Stomach (tissue), 9 donors: Measurements from ENCODE around the gene CDCA5. TPM values are rescaled to one million over a fixed set of nuclear protein-coding genes. Genes with fewer than 3 reads are reported as not detected.

Experiments
- DNase-seq, 2 donors: peaks; one replicate each; pipeline versions ENCODE4 v3.0.0 to v3.0.0-alpha.2; 2013 to 2019
- H3K27ac ChIP-seq, 5 donors: fragments of 200-600 bp in 4 of 5; sonication (generic) in 4 of 5; one replicate each; pipeline ENCODE4 v1.5.1; 2013 to 2019; ENCODE audit warnings: mild to moderate bottlenecking in 1 of 5, moderate library complexity in 1 of 5
- H3K27me3 ChIP-seq, 3 donors: fragments of 200-600 bp; sonication (generic); one replicate each; pipeline ENCODE4 v1.5.1; 2017 to 2019; ENCODE audit warnings: mixed run types in 1 of 3
- H3K36me3 ChIP-seq, 4 donors: fragments of 200-600 bp; sonication (generic); 1 replicate in 3 of 4; 2 replicates in 1 of 4; pipeline ENCODE4 v1.5.1; 2016 to 2019
- H3K4me1 ChIP-seq, 4 donors: fragments of 200-600 bp; sonication (generic); one replicate each; pipeline ENCODE4 v1.5.1; 2016 to 2019
- H3K4me3 ChIP-seq, 4 donors: fragments of 200-600 bp; sonication (generic) in 3 of 4; one replicate each; pipeline ENCODE4 v1.5.1; 2016 to 2019; ENCODE audit warnings: mild to moderate bottlenecking in 1 of 4
- H3K9me3 ChIP-seq, 4 donors: fragments of 200-600 bp; sonication (generic); one replicate each; pipeline ENCODE4 v1.5.1; 2016 to 2019
- CTCF ChIP-seq, 7 experiments: fragments of 450-650 bp in 4 of 7; fragments of 200-600 bp in 3 of 7; sonication (generic) in 3 of 7; IDR thresholded peaks; one replicate each; pipeline ENCODE4 v1.5.1; 2016 to 2019; ENCODE audit warnings: antibody characterized with exemption in 7 of 7, control low read depth in 2 of 7, mild to moderate bottlenecking in 1 of 7
- EP300 ChIP-seq: sonication (generic); formaldehyde crosslinking; IDR thresholded peaks from one replicate; pipeline ENCODE4 v1.6.1; 2017; ENCODE audit warnings: antibody characterized with exemption
- POLR2A ChIP-seq, 4 donors: fragments of 450-650 bp; IDR thresholded peaks; one replicate each; pipeline ENCODE4 v1.6.1; 2016; ENCODE audit warnings: antibody characterized with exemption in 4 of 4, control low read depth in 2 of 4, mild to moderate bottlenecking in 1 of 4, moderate library complexity in 1 of 4
- POLR2AphosphoS5 ChIP-seq, 3 donors: sonication (generic); formaldehyde crosslinking; IDR thresholded peaks; one replicate each; pipeline ENCODE4 v1.6.1; 2016; ENCODE audit warnings: antibody characterized with exemption in 3 of 3
- WGBS, 5 donors: extraction: QIAGEN DNeasy Blood & Tissue Kit in 3 of 5; methylation state at CpG; one replicate each; pipeline versions ENCODE4 v1.1.5 to v1.1.7; 2013 to 2018; 5-methylcytosine and 5-hydroxymethylcytosine counted together
- intact Hi-C: fragments of 100-400 bp; cut with DNase I; formaldehyde crosslinking; loops from one replicate; pipeline ENCODE4 v1.15.1; 2023; ENCODE audit warnings: low total_unique reads
- polyA plus RNA-seq, 3 donors: library from polyadenylated mRNA; stranded (reverse); fragments of 200-250 nt; gene quantifications; one replicate each; pipeline ENCODE4 v1.2.3, GENCODE V29; 2013
- total RNA-seq, 5 donors: library from RNA; depleted of rRNA; stranded (reverse); fragments of >200 nt; gene quantifications; one replicate each; pipeline versions ENCODE4 v1.1.0 to v1.2.3, GENCODE V29; 2014 to 2016
- donor health status: healthy with polysubstance abuse.
- donor health status: Bipolar disorder and iron deficiency.
- donor health status: healthy.

The CDCA5 gene
- total and polyA plus RNA-seq, 8 donors = 1.4 to 9.1 (median 3.1) TPM

DNA sequence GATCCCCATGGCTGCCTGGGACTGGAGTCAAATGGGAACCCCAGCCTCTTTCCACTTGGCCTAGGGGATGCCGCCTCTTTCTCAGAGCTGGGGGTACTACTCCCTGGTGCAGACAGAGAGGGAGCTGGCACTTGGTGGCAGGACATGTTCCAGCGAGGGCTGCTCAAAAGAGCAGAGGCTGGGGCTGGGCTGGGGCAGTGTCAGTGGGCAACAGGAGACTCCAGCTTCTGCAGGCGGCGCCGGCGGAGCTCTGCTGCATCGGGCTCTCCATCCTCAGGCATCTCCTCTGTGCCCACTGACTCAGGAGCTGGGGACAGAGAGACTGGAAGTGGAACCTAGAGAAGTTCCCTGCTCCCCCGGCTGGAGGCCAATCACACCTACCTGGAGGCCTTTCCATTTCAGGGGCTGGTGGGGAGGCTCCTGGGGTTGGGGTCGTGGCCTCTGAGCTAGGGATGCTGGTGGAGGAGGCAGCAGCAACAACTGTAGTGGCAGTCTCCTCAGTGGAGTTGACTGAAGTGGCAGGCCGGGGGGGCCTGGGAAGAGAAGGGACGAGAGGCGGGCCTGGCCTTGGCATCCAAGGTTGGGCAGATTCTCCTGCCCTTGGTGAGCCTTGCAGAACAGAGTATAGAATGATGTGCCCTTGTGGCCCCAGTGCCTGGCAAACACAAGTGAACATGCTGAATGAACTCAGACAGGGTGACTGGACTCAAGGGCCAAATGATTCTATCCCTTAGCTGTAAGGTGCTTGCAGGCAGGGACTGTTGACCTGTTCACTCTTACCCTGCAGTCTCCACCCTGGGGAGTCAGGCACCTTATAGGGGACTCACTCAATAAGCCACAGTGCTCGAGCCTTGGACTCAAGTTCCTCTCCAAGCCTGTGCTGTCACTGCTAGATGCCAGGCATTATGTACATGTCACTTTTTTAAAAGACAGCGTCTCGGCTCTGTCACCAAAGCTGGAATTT is 44.6 kb upstream of the CDCA5 start:
- Histone ChIP-seq H3K36me3 (peaks cover 82 to 92% (median 89%) of the 10 kb centered on the region in 4 donors), H3K4me3 (no peak overlapping the region), H3K27ac (no peak overlapping the region), H3K27me3 (no peaks in the 10 kb centered on the region), H3K4me1 (peaks cover 12 to 44% (median 38%) of the 10 kb centered on the region in 4 donors), H3K9me3 (no peaks in the 10 kb centered on the region)
- WGBS, 5 donors = 78 to 87% (median 83%) methylated on average over 9 to 15 of the region's 15 CpGs
- DNase-seq = no peak
- no peak for TF ChIP-seq EP300
- TF ChIP-seq POLR2A (IDR thresholded peaks at IDR 0.05) = no peak
- no peak for TF ChIP-seq POLR2AphosphoS5 (IDR thresholded peaks at IDR 0.05)
- no peak for TF ChIP-seq CTCF (IDR thresholded peaks at IDR 0.05)
- intact Hi-C loops = loop anchor here (10.0 kb wide), 1 partner anchor 46 kb away; the partner anchor contains the start of gene SPDYC

DNA sequence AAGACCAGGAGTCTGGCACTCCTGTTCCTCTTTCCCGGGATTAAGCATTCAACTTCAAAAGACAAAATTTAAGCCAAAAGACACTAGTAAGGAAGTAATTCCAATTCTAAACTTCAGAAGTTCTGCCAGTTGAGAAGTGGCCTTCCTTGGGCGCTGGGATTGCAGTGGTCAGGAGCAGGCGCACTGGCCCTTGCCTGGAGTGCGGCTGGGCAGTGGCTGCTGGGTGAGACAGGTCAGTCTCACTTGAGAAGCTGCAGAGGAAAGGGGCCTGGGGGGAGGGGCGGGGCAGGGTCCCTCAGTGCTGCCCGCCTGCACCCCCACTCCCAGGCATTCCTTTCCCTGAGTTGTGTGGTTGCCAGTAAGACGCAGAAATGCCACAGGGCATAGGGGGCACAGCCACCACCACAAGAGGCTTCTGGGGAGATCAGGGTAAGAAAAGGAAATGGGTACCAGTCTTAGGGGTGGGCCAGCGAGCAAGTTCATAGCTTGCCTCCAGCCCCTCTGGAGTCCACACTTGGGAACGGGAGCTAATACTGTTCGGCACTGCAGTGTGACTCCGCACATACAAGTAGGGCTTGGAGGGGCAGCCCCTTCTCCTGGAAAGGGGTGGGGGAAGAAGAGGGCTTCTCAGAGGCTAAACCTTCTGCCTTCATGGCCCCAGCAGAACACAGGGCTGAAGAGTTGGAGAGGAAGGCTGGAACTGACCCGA is 43.8 kb upstream of the CDCA5 start:
- whole genome bisulfite sequencing, 5 donors = 70 to 78% (median 72%) methylated on average over 12 of the region's 12 CpGs
- TF ChIP-seq POLR2A (IDR thresholded peaks at IDR 0.05) (no peak), POLR2AphosphoS5 (IDR thresholded peaks at IDR 0.05) (no peak), EP300 (no peak), CTCF (IDR thresholded peaks at IDR 0.05) (no peak)
- H3K27ac ChIP-seq = no peak overlapping the region
- H3K27me3 ChIP-seq = no peaks in the 10 kb centered on the region
- intact Hi-C loops = loop anchor here (10.0 kb wide), 1 partner anchor 47 kb away; the partner anchor contains the start of gene SPDYC
- H3K4me1 ChIP-seq = peaks cover 4 to 44% (median 38%) of the 10 kb centered on the region in 4 donors
- peaks cover 77 to 87% (median 85%) of the 10 kb centered on the region in 4 donors for H3K36me3 ChIP-seq
- DNase-seq = no peak
- no peak overlapping the region for H3K4me3 ChIP-seq
- no peaks in the 10 kb centered on the region for H3K9me3 ChIP-seq

DNA sequence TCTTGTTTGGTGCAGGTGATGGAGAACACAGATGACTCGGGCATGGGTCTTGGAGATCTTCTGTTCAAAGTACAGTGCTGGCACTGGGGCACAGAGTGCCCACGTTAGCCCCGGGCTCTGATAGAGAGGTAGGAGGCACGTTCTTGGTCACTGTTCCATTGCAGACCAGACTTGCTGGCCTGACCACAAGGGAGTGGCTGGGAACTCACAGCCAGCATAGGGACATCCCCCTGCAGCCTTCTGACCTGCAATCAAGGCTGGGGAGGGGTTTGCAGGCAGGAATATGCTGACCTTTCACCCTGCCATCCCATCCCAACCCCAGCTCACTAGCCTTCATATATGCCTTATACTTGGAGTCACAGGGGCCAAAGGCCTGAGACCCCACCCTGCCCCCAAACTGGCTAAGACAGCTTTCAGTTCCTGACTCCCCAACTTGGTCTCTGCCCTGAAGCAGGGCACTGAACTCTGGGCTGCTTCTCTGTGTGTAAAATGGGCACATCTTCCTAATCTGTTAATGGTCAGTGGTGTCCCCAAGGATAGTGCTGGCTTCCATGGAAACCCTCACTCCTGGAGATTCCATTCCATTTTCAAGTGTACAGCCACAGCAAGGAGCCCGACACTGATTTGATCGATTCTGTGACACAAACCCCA is 42.9 kb upstream of the CDCA5 start:
- TF ChIP-seq EP300 (no peak), CTCF (IDR thresholded peaks at IDR 0.05) (no peak), POLR2A (IDR thresholded peaks at IDR 0.05) (no peak), POLR2AphosphoS5 (IDR thresholded peaks at IDR 0.05) (no peak)
- Histone ChIP-seq H3K27me3 (no peaks in the 10 kb centered on the region), H3K27ac (peak overlapping the region in 1 of 5 donors; percentile 20), H3K4me1 (peaks cover 0 to 39% (median 33%) of the 10 kb centered on the region in 4 donors), H3K4me3 (no peak overlapping the region), H3K9me3 (no peaks in the 10 kb centered on the region), H3K36me3 (peaks cover 69 to 78% (median 76%) of the 10 kb centered on the region in 4 donors)
- 58 to 71% (median 59%) methylated on average over 6 of the region's 6 CpGs for WGBS, 5 donors
- intact Hi-C loops = loop anchor here (10.0 kb wide), 1 partner anchor 48 kb away; the partner anchor contains the start of gene SPDYC
- DNase-seq = no peak
